ENCODE results near the gene RNF213.

The RNF213 gene

GRCh38 chr17:80358131-80358530 is 97.5 kb downstream of the RNF213 start:
- DNase-seq (ENCODE audit: low spot score), result no peak
- no peak for TF ChIP-seq CTCF (IDR thresholded peaks at IDR 0.05; ENCODE audit: extremely low read depth, insufficient read depth, missing control alignments)
- in situ Hi-C loops (cut with MboI; ENCODE audit: low pct_unique_long_range_greater_than_20kb, low sequenced_read_pairs, unreplicated experiment), result no loop called here

- TF ChIP-seq CTCF (IDR thresholded peaks at IDR 0.05; ENCODE audit: extremely low read depth, insufficient read depth, missing control alignments), result no peak
- in situ Hi-C loops (cut with MboI; ENCODE audit: low pct_unique_long_range_greater_than_20kb, low sequenced_read_pairs, unreplicated experiment), result no loop called here
- DNase-seq (ENCODE audit: low spot score), result no peak
Measured at GRCh38 chr17:80358861-80359260, 98.2 kb downstream of the RNF213 start.

- no peak for DNase-seq (ENCODE audit: low spot score)
- TF ChIP-seq CTCF (IDR thresholded peaks at IDR 0.05; ENCODE audit: extremely low read depth, insufficient read depth, missing control alignments), result no peak
- in situ Hi-C loops (cut with MboI; ENCODE audit: low pct_unique_long_range_greater_than_20kb, low sequenced_read_pairs, unreplicated experiment), result no loop called here
Measured at GRCh38 chr17:80359422-80360110, 98.9 kb downstream of the RNF213 start.

GRCh38 chr17:80360396-80360795 is 99.7 kb downstream of the RNF213 start:
- TF ChIP-seq CTCF (IDR thresholded peaks at IDR 0.05; ENCODE audit: extremely low read depth, insufficient read depth, missing control alignments), result no peak

GRCh38 chr17:80361495-80362220 is 101.0 kb downstream of the RNF213 start:
- in situ Hi-C loops (cut with MboI; ENCODE audit: low pct_unique_long_range_greater_than_20kb, low sequenced_read_pairs, unreplicated experiment), result no loop called here
- peak; percentile 33 for TF ChIP-seq CTCF (IDR thresholded peaks at IDR 0.05; ENCODE audit: extremely low read depth, insufficient read depth, missing control alignments)
- DNase-seq (ENCODE audit: low spot score), result no peak

More at GRCh38 chr17:80360396-80360795, 99.7 kb downstream of the RNF213 start:
- no peak for DNase-seq (ENCODE audit: low spot score)
- in situ Hi-C loops (cut with MboI; ENCODE audit: low pct_unique_long_range_greater_than_20kb, low sequenced_read_pairs, unreplicated experiment), result no loop called here

GRCh38 chr17:80362428-80363119 is 101.9 kb downstream of the RNF213 start:
- DNase-seq (ENCODE audit: low spot score), result no peak
- in situ Hi-C loops (cut with MboI; ENCODE audit: low pct_unique_long_range_greater_than_20kb, low sequenced_read_pairs, unreplicated experiment), result no loop called here
- no peak for TF ChIP-seq CTCF (IDR thresholded peaks at IDR 0.05; ENCODE audit: extremely low read depth, insufficient read depth, missing control alignments)
